Mesodermal cell (in vitro differentiated cells): ENCODE data around the gene UBE2J2.
"Not testable (repeated sequence)": the region's sequence is repeated elsewhere in the genome, so short reads cannot be mapped to it uniquely, and the experiment has no call there.

Experiments
- H3K27ac ChIP-seq: 2 replicates; pipeline ENCODE4 v1.7.0; 2013; ENCODE audit warnings: mild to moderate bottlenecking, low read depth, low read length, moderate library complexity; ENCODE audit not compliant: severe bottlenecking
- H3K36me3 ChIP-seq: 2 replicates; pipeline ENCODE4 v1.7.1; 2013; ENCODE audit warnings: mild to moderate bottlenecking, low read length, moderate library complexity; ENCODE audit not compliant: control insufficient read depth, insufficient read depth
- H3K4me1 ChIP-seq: one replicate; pipeline ENCODE4 v1.7.1; 2013; ENCODE audit warnings: mild to moderate bottlenecking, low read length; ENCODE audit not compliant: insufficient read depth, control insufficient read depth, poor library complexity, severe bottlenecking
- H3K4me3 ChIP-seq: 2 replicates; pipeline ENCODE4 v1.7.0; 2013; ENCODE audit warnings: low read length, control low read depth, mild to moderate bottlenecking; ENCODE audit not compliant: insufficient read depth, poor library complexity, severe bottlenecking; ENCODE audit errors: extremely low read depth
- H3K9me3 ChIP-seq: 2 replicates; pipeline ENCODE4 v1.7.1; 2013; ENCODE audit warnings: mild to moderate bottlenecking, low read length, moderate library complexity; ENCODE audit not compliant: control insufficient read depth
- WGBS, 2 experiments: methylation state at CpG; one replicate each; pipeline ENCODE4 v1.1.5; 2013; ENCODE audit warnings: missing lambda C conversion rate in 2 of 2; ENCODE audit not compliant: insufficient coverage in 2 of 2; 5-methylcytosine and 5-hydroxymethylcytosine counted together

Gene UBE2J2

GRCh38 chr1:1250786-1251284 lies 22.8 kb downstream of the UBE2J2 start:
- Histone ChIP-seq H3K9me3 (no peaks in the 10 kb centered on the region), H3K4me1 (peaks cover 8% of the 10 kb centered on the region), H3K36me3 (peaks cover 44% of the 10 kb centered on the region), H3K4me3 (no peak overlapping the region), H3K27ac (peak overlapping the region; percentile 23)
- WGBS, 2 experiments, result 88 to 93% methylated on average over 15 of the region's 16 CpGs

- 95% methylated on average over 7 to 12 of the region's 21 CpGs for whole genome bisulfite sequencing, 2 experiments
- H3K36me3 ChIP-seq, result peaks cover 22% of the 10 kb centered on the region
- not testable (repeated sequence) for H3K4me3 ChIP-seq, H3K4me1 ChIP-seq, H3K9me3 ChIP-seq, H3K27ac ChIP-seq
Observed at GRCh38 chr1:1248009-1248913, 25.4 kb downstream of the UBE2J2 start.

GRCh38 chr1:1247341-1247913 lies 26.2 kb downstream of the UBE2J2 start:
- 81 to 82% methylated on average over 19 to 20 of the region's 25 CpGs for WGBS, 2 experiments
- Histone ChIP-seq H3K36me3 (peaks cover 15% of the 10 kb centered on the region), H3K4me3 (no peak overlapping the region), H3K9me3 (no peaks in the 10 kb centered on the region), H3K4me1 (peaks cover 8% of the 10 kb centered on the region), H3K27ac (no peak overlapping the region)

- 12 to 18% methylated on average over 51 to 62 of the region's 74 CpGs for WGBS, 2 experiments
- H3K36me3 ChIP-seq, result peaks cover 8% of the 10 kb centered on the region
- H3K27ac ChIP-seq, result no peak within 1 kb of the TSS
- H3K9me3 ChIP-seq, result no peaks in the 10 kb centered on the region
- H3K4me1 ChIP-seq, result peaks cover 8% of the 10 kb centered on the region
- no peak within 1 kb of the TSS for H3K4me3 ChIP-seq
Observed at GRCh38 chr1:1246577-1247340, 26.9 kb downstream of the UBE2J2 start, which contains the start of gene C1QTNF12. Gene C1QTNF12, minus strand, starts transcription at chr1:1246722. Its CDS starts 32 bp downstream, at chr1:1246690.

- no peak overlapping the region for H3K27ac ChIP-seq
- H3K9me3 ChIP-seq, result no peaks in the 10 kb centered on the region
- no peak overlapping the region for H3K4me3 ChIP-seq
- peaks cover 7% of the 10 kb centered on the region for H3K36me3 ChIP-seq
- H3K4me1 ChIP-seq, result peaks cover 6% of the 10 kb centered on the region
- WGBS, 2 experiments, result 48 to 54% methylated on average over 39 to 40 of the region's 45 CpGs
Observed at GRCh38 chr1:1245817-1246576, 27.7 kb downstream of the UBE2J2 start.

GRCh38 chr1:1245178-1245816 lies 28.4 kb downstream of the UBE2J2 start:
- Histone ChIP-seq H3K27ac (no peak overlapping the region), H3K4me3 (no peak overlapping the region), H3K9me3 (no peaks in the 10 kb centered on the region), H3K4me1 (no peaks in the 10 kb centered on the region), H3K36me3 (peaks cover 3% of the 10 kb centered on the region)
- WGBS, 2 experiments, result 91 to 94% methylated on average over 17 to 21 of the region's 23 CpGs

GRCh38 chr1:1244192-1244811 lies 29.4 kb downstream of the UBE2J2 start:
- H3K4me1 ChIP-seq, result peaks cover 4% of the 10 kb centered on the region
- H3K4me3 ChIP-seq, result no peak overlapping the region
- peaks cover 3% of the 10 kb centered on the region for H3K36me3 ChIP-seq
- WGBS, 2 experiments, result 85 to 91% methylated on average over 20 to 30 of the region's 30 CpGs
- H3K27ac ChIP-seq, result no peak overlapping the region
- H3K9me3 ChIP-seq, result no peaks in the 10 kb centered on the region

GRCh38 chr1:1243807-1244191 lies 29.9 kb downstream of the UBE2J2 start:
- no peaks in the 10 kb centered on the region for H3K9me3 ChIP-seq
- no peak overlapping the region for H3K4me3 ChIP-seq
- H3K27ac ChIP-seq, result no peak overlapping the region
- WGBS, 2 experiments, result 81 to 87% methylated on average over 18 to 23 of the region's 23 CpGs
- peaks cover 4% of the 10 kb centered on the region for H3K4me1 ChIP-seq
- peaks cover 3% of the 10 kb centered on the region for H3K36me3 ChIP-seq

GRCh38 chr1:1243266-1243660 lies 30.4 kb downstream of the UBE2J2 start:
- WGBS, 2 experiments, result 95 to 96% methylated on average over 21 to 22 of the region's 23 CpGs
- peaks cover 4% of the 10 kb centered on the region for H3K4me1 ChIP-seq
- no peaks in the 10 kb centered on the region for H3K9me3 ChIP-seq

More at GRCh38 chr1:1243266-1243660, 30.4 kb downstream of the UBE2J2 start:
- Histone ChIP-seq H3K27ac (no peak overlapping the region), H3K36me3 (peaks cover 3% of the 10 kb centered on the region), H3K4me3 (no peak overlapping the region)
